ENCODE results near the gene PDE4C.

PDE4C gene

GRCh38 chr19:18266771-18267686 is 40.8 kb upstream of the PDE4C start (continued):
- TF ChIP-seq SALL2 (tag by site-specific recombination; IDR thresholded peaks at IDR 0.05; ENCODE audit: borderline replicate concordance): no peak
- no peak for TF ChIP-seq ZFP41 (tag by site-specific recombination; IDR thresholded peaks at IDR 0.05; ENCODE audit: borderline replicate concordance)
- TF ChIP-seq, protein P1, sequence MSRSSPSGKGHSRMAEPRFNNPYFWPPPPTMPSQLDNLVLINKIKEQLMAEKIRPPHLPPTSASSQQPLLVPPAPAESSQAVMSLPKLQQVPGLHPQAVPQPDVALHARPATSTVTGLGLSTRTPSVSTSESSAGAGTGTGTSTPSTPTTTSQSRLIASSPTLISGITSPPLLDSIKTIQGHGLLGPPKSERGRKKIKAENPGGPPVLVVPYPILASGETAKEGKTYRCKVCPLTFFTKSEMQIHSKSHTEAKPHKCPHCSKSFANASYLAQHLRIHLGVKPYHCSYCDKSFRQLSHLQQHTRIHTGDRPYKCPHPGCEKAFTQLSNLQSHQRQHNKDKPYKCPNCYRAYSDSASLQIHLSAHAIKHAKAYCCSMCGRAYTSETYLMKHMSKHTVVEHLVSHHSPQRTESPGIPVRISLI (tag by site-specific recombination; IDR thresholded peaks at IDR 0.05): no peak
- TF ChIP-seq ZNF707 (tag by site-specific recombination; IDR thresholded peaks at IDR 0.05): no peak
- TF ChIP-seq ZFHX2 (tag by site-specific recombination; conservative IDR thresholded peaks at IDR 0.05): no peak
- TF ChIP-seq BCL11B (tag by site-specific recombination; IDR thresholded peaks at IDR 0.05; ENCODE audit: low read depth): no peak
- TF ChIP-seq ZNF658 (tag by site-specific recombination; IDR thresholded peaks at IDR 0.05): no peak
- TF ChIP-seq ZXDB (tag by site-specific recombination; IDR thresholded peaks at IDR 0.05): no peak

- H3K4me1 ChIP-seq (ENCODE audit: control insufficient read depth, insufficient read depth, low read length): no peaks in the 10 kb centered on the region
- no peaks in the 10 kb centered on the region for H3K36me3 ChIP-seq (ENCODE audit: control insufficient read depth in 2 of 2, insufficient read depth in 1 of 2, low read length in 2 of 2)
- H3K27ac ChIP-seq (ENCODE audit: extremely low read depth, low read depth, low read length): no peak overlapping the region
- TF ChIP-seq, protein P2, sequence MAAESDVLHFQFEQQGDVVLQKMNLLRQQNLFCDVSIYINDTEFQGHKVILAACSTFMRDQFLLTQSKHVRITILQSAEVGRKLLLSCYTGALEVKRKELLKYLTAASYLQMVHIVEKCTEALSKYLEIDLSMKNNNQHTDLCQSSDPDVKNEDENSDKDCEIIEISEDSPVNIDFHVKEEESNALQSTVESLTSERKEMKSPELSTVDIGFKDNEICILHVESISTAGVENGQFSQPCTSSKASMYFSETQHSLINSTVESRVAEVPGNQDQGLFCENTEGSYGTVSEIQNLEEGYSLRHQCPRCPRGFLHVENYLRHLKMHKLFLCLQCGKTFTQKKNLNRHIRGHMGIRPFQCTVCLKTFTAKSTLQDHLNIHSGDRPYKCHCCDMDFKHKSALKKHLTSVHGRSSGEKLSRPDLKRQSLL (tag by site-specific recombination; IDR thresholded peaks at IDR 0.05): no peak
- TF ChIP-seq OVOL3 (tag by site-specific recombination; IDR thresholded peaks at IDR 0.05): no peak
- no peak for TF ChIP-seq SETDB1 (IDR thresholded peaks at IDR 0.05; ENCODE audit: insufficient read length, low read length)
- no peak for TF ChIP-seq ZNF513 (tag by site-specific recombination; IDR thresholded peaks at IDR 0.05)
- TF ChIP-seq KLF10 (tag by site-specific recombination; IDR thresholded peaks at IDR 0.05): no peak
- TF ChIP-seq, protein P3, sequence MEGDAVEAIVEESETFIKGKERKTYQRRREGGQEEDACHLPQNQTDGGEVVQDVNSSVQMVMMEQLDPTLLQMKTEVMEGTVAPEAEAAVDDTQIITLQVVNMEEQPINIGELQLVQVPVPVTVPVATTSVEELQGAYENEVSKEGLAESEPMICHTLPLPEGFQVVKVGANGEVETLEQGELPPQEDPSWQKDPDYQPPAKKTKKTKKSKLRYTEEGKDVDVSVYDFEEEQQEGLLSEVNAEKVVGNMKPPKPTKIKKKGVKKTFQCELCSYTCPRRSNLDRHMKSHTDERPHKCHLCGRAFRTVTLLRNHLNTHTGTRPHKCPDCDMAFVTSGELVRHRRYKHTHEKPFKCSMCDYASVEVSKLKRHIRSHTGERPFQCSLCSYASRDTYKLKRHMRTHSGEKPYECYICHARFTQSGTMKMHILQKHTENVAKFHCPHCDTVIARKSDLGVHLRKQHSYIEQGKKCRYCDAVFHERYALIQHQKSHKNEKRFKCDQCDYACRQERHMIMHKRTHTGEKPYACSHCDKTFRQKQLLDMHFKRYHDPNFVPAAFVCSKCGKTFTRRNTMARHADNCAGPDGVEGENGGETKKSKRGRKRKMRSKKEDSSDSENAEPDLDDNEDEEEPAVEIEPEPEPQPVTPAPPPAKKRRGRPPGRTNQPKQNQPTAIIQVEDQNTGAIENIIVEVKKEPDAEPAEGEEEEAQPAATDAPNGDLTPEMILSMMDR (tag by site-specific recombination; IDR thresholded peaks at IDR 0.05): no peak
- H3K4me3 ChIP-seq (ENCODE audit: low read depth, low read length): no peak overlapping the region
- CTCF ChIA-PET: no interaction called here
- POLR2A ChIA-PET: no interaction called here
- H3K9me3 ChIP-seq (ENCODE audit: control insufficient read depth, insufficient read depth, low read depth, low read length): no peaks in the 10 kb centered on the region
Observed at GRCh38 chr19:18265582-18265981, 39.3 kb upstream of the PDE4C start.

DNA sequence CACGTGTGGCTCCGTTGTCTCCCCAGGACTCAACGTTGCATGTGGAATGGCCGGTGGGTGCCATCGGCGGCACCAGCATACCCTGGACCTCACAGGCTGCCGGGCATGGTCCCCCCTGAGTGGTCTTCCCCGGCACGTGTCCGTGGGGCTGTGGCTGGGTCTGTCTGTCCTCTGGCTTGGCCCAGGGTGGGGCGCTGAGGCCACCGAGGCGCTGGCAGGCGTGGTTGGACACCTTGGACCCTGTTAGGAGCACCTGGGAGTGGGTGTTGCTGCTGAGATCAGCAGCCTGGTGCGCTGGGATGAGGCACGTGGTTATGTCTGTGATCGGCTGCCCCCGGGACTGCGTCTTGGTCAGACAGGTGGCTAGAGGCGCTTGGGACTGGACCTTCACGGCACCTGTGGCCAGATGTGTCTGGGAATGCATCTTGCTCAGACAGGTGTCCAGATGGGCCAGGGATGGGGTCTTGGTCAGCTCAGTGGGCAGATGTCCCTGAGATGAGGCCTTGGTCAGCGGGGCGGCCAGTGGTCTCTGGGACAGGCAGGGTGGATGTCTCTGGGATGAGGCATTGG is 38.8 kb upstream of the PDE4C start:
- no peak overlapping the region for H3K27ac ChIP-seq (ENCODE audit: extremely low read depth, low read depth, low read length)
- H3K36me3 ChIP-seq (ENCODE audit: control insufficient read depth in 2 of 2, insufficient read depth in 1 of 2, low read length in 2 of 2): no peaks in the 10 kb centered on the region
- ChIA-PET CTCF (no interaction called here), POLR2A (no interaction called here)
- no peaks in the 10 kb centered on the region for H3K4me1 ChIP-seq (ENCODE audit: control insufficient read depth, insufficient read depth, low read length)
- no peaks in the 10 kb centered on the region for H3K9me3 ChIP-seq (ENCODE audit: control insufficient read depth, insufficient read depth, low read depth, low read length)
- H3K4me3 ChIP-seq (ENCODE audit: low read depth, low read length): no peak overlapping the region
- TF ChIP-seq ZNF544 (tag by site-specific recombination; IDR thresholded peaks at IDR 0.05): no peak
- no peak for TF ChIP-seq ZSCAN23 (tag by site-specific recombination; IDR thresholded peaks at IDR 0.05)
- TF ChIP-seq ZNF248 (tag by site-specific recombination; IDR thresholded peaks at IDR 0.05): no peak
- no peak for TF ChIP-seq ZNF335 (tag by site-specific recombination; conservative IDR thresholded peaks at IDR 0.05)
- no peak for TF ChIP-seq KLF16 (tag by site-specific recombination; IDR thresholded peaks at IDR 0.05)
- no peak for TF ChIP-seq ZSCAN16 (tag by site-specific recombination; IDR thresholded peaks at IDR 0.05)
- TF ChIP-seq ZNF416 (tag by site-specific recombination; IDR thresholded peaks at IDR 0.05): no peak
- no peak for TF ChIP-seq ZNF214 (tag by site-specific recombination; IDR thresholded peaks at IDR 0.05; ENCODE audit: borderline replicate concordance)
- TF ChIP-seq, protein P4, sequence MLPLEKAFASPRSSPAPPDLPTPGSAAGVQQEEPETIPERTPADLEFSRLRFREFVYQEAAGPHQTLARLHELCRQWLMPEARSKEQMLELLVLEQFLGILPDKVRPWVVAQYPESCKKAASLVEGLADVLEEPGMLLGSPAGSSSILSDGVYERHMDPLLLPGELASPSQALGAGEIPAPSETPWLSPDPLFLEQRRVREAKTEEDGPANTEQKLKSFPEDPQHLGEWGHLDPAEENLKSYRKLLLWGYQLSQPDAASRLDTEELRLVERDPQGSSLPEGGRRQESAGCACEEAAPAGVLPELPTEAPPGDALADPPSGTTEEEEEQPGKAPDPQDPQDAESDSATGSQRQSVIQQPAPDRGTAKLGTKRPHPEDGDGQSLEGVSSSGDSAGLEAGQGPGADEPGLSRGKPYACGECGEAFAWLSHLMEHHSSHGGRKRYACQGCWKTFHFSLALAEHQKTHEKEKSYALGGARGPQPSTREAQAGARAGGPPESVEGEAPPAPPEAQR (tag by site-specific recombination; IDR thresholded peaks at IDR 0.05): no peak
- no peak for TF ChIP-seq ZNF114 (tag by site-specific recombination; IDR thresholded peaks at IDR 0.05)
- no peak for TF ChIP-seq ZNF670 (tag by site-specific recombination; IDR thresholded peaks at IDR 0.05; ENCODE audit: low read depth)
- no peak for TF ChIP-seq ZFHX2 (tag by site-specific recombination; conservative IDR thresholded peaks at IDR 0.05)

Measured in HEK293 (cell line).